ENCODE results near the gene KIF3C.
"Not testable (repeated sequence)": the region's sequence is repeated elsewhere in the genome, so short reads cannot be mapped to it uniquely, and the experiment has no call there.

The KIF3C gene

GRCh38 chr2:25976983-25977741 is 5.1 kb downstream of the KIF3C start:
- Histone ChIP-seq H3K9ac (ENCODE audit: low read length) (no peak overlapping the region), H3K4me1 (ENCODE audit: control insufficient read depth, insufficient read depth, low read length) (peaks cover 3% of the 10 kb centered on the region), H3K27ac (ENCODE audit: low read depth, low read length) (no peak overlapping the region), H3K4me3 (ENCODE audit: low read length) (no peak overlapping the region), H3K36me3 (ENCODE audit: control insufficient read depth, insufficient read depth, low read length) (no peaks in the 10 kb centered on the region), H3K27me3 (ENCODE audit: control insufficient read depth, insufficient read depth, low read length) (no peaks in the 10 kb centered on the region)

GRCh38 chr2:25972049-25972823 is 10.1 kb downstream of the KIF3C start:
- Histone ChIP-seq H3K27ac (ENCODE audit: low read depth, low read length) (no peak overlapping the region), H3K4me1 (ENCODE audit: control insufficient read depth, insufficient read depth, low read length) (no peaks in the 10 kb centered on the region), H3K9ac (ENCODE audit: low read length) (no peak overlapping the region)

DNA sequence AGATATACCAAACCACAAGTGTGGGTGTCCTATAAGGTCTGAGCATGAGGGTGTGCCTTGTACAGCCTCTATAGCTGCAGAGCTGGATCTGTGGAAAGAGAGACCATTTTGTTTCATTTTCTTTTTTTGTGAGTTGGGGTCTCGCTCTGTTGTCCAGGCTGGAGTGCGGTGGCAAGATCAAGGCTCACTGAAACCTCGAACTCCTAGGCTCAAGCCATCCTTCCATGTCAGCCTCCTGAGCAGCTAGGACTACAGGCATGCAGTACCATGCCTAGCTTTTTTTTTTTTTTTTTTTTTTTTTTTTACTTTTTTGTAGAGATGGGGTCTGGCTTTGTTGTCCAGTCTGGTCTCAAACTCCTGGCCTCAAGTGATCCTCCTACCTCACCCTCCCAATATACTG is 10.7 kb downstream of the KIF3C start:
- no peak overlapping the region for H3K27ac ChIP-seq (ENCODE audit: low read depth, low read length)
- H3K36me3 ChIP-seq (ENCODE audit: control insufficient read depth, insufficient read depth, low read length): peaks cover 2% of the 10 kb centered on the region
- no peaks in the 10 kb centered on the region for H3K27me3 ChIP-seq (ENCODE audit: control insufficient read depth, insufficient read depth, low read length)
- no peak overlapping the region for H3K4me3 ChIP-seq (ENCODE audit: low read length)
- H3K4me1 ChIP-seq (ENCODE audit: control insufficient read depth, insufficient read depth, low read length): no peaks in the 10 kb centered on the region
- no peak overlapping the region for H3K9ac ChIP-seq (ENCODE audit: low read length)

More at GRCh38 chr2:25972049-25972823, 10.1 kb downstream of the KIF3C start:
- Histone ChIP-seq H3K27me3 (ENCODE audit: control insufficient read depth, insufficient read depth, low read length) (no peaks in the 10 kb centered on the region), H3K36me3 (ENCODE audit: control insufficient read depth, insufficient read depth, low read length) (peaks cover 2% of the 10 kb centered on the region), H3K4me3 (ENCODE audit: low read length) (no peak overlapping the region)

DNA sequence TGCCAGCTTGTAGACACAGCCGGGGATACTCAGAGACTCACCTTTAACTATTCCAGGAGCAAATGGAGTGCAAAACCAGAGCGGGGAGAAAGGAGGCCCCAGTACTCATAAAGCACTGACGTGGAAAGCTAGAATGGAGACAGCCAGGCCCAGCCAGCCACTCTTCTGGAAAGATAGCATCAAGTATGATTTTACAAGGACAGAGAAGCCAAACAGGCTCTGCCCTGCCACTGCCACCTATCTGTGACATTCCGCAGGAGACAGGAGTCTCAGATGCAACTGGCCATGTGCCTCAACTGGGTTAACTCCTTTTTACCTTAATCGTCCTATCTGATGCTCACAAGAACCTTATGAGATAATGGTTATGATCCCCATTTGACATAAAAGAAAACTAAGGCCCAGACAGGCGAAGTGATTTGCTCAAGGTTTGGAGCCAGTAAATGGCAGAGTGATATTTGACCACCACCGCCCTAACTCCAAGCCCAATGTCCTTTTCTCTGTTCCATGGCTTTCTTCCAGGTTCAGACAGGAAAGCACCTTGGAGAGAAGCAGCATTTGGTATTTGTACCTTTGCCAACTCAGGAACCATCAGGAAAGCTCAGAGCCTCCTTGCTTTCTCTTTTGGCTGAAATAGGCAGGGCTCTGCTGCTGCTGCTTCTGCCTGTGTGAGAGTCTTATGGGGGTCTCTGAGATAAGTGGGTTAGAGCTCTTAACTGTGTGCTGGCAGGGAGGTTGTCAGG is 15.6 kb downstream of the KIF3C start:
- Histone ChIP-seq H3K36me3 (ENCODE audit: control insufficient read depth, insufficient read depth, low read length) (peaks cover 2% of the 10 kb centered on the region), H3K4me3 (ENCODE audit: low read length) (no peak overlapping the region), H3K9ac (ENCODE audit: low read length) (no peak overlapping the region), H3K27me3 (ENCODE audit: control insufficient read depth, insufficient read depth, low read length) (no peaks in the 10 kb centered on the region), H3K4me1 (ENCODE audit: control insufficient read depth, insufficient read depth, low read length) (no peaks in the 10 kb centered on the region), H3K27ac (ENCODE audit: low read depth, low read length) (no peak overlapping the region)

GRCh38 chr2:25964891-25965290 is 17.4 kb downstream of the KIF3C start:
- Histone ChIP-seq H3K4me3 (ENCODE audit: low read length) (no peak overlapping the region), H3K27me3 (ENCODE audit: control insufficient read depth, insufficient read depth, low read length) (no peaks in the 10 kb centered on the region), H3K4me1 (ENCODE audit: control insufficient read depth, insufficient read depth, low read length) (no peaks in the 10 kb centered on the region), H3K9ac (ENCODE audit: low read length) (no peak overlapping the region), H3K36me3 (ENCODE audit: control insufficient read depth, insufficient read depth, low read length) (no peaks in the 10 kb centered on the region), H3K27ac (ENCODE audit: low read depth, low read length) (no peak overlapping the region)

- no peaks in the 10 kb centered on the region for H3K27me3 ChIP-seq (ENCODE audit: control insufficient read depth, insufficient read depth, low read length)
- H3K36me3 ChIP-seq (ENCODE audit: control insufficient read depth, insufficient read depth, low read length): no peaks in the 10 kb centered on the region
- no peaks in the 10 kb centered on the region for H3K4me1 ChIP-seq (ENCODE audit: control insufficient read depth, insufficient read depth, low read length)
- H3K9ac ChIP-seq (ENCODE audit: low read length): no peak overlapping the region
- H3K4me3 ChIP-seq (ENCODE audit: low read length): no peak overlapping the region
- H3K27ac ChIP-seq (ENCODE audit: low read depth, low read length): no peak overlapping the region
Observed at GRCh38 chr2:25960920-25961319, 21.4 kb downstream of the KIF3C start.

GRCh38 chr2:25960396-25960795 is 21.9 kb downstream of the KIF3C start:
- Histone ChIP-seq H3K9ac (ENCODE audit: low read length) (no peak overlapping the region), H3K36me3 (ENCODE audit: control insufficient read depth, insufficient read depth, low read length) (no peaks in the 10 kb centered on the region), H3K27ac (ENCODE audit: low read depth, low read length) (no peak overlapping the region), H3K27me3 (ENCODE audit: control insufficient read depth, insufficient read depth, low read length) (no peaks in the 10 kb centered on the region), H3K4me3 (ENCODE audit: low read length) (no peak overlapping the region), H3K4me1 (ENCODE audit: control insufficient read depth, insufficient read depth, low read length) (no peaks in the 10 kb centered on the region)

GRCh38 chr2:25958611-25959010 is 23.7 kb downstream of the KIF3C start:
- H3K27ac ChIP-seq (ENCODE audit: low read depth, low read length); H3K4me3 ChIP-seq (ENCODE audit: low read length); H3K27me3 ChIP-seq (ENCODE audit: control insufficient read depth, insufficient read depth, low read length); H3K4me1 ChIP-seq (ENCODE audit: control insufficient read depth, insufficient read depth, low read length); H3K36me3 ChIP-seq (ENCODE audit: control insufficient read depth, insufficient read depth, low read length); H3K9ac ChIP-seq (ENCODE audit: low read length): not testable (repeated sequence)

- no peak overlapping the region for H3K4me3 ChIP-seq (ENCODE audit: low read length)
- H3K27ac ChIP-seq (ENCODE audit: low read depth, low read length): no peak overlapping the region
Observed at GRCh38 chr2:25957743-25958142, 24.6 kb downstream of the KIF3C start.

DNA sequence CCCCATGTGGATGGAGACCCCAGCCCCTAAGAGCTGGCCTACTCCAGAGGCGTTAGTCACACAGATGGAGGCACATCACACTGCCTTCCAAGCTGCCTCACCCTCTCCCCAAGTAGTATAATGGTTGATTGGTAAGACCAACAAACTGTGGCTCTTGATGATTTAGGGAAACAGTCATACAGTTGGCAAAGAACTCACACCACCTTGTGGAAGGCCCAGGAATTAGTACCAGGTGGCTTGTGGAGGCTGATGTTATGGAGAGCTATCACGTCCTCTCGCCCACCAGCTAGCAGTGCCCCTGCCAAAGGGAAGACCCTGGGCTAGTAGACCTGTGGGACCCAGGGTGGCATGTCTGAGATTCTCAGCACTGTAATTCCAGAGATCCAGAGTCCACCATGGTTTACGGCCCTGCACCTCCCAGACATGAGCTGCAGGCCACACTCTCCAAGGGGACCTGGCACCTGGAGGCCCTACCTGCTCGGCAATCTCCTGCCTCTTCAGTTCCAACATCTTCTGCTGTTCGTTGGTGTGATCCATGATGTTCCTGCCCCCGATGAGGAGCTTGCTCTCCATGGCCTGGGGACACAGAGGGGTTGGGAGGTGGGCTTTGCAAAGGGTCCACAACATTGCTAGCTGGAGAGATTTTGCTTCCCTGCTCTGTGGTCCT is 26.3 kb downstream of the KIF3C start:
- H3K27me3 ChIP-seq (ENCODE audit: control insufficient read depth, insufficient read depth, low read length): no peaks in the 10 kb centered on the region
- H3K9ac ChIP-seq (ENCODE audit: low read length): no peak overlapping the region
- H3K27ac ChIP-seq (ENCODE audit: low read depth, low read length): no peak overlapping the region
- H3K4me1 ChIP-seq (ENCODE audit: control insufficient read depth, insufficient read depth, low read length): no peaks in the 10 kb centered on the region
- H3K36me3 ChIP-seq (ENCODE audit: control insufficient read depth, insufficient read depth, low read length): no peaks in the 10 kb centered on the region
- no peak overlapping the region for H3K4me3 ChIP-seq (ENCODE audit: low read length)

More at GRCh38 chr2:25957743-25958142, 24.6 kb downstream of the KIF3C start:
- Histone ChIP-seq H3K36me3 (ENCODE audit: control insufficient read depth, insufficient read depth, low read length) (no peaks in the 10 kb centered on the region), H3K9ac (ENCODE audit: low read length) (no peak overlapping the region), H3K4me1 (ENCODE audit: control insufficient read depth, insufficient read depth, low read length) (no peaks in the 10 kb centered on the region), H3K27me3 (ENCODE audit: control insufficient read depth, insufficient read depth, low read length) (no peaks in the 10 kb centered on the region)

DNA sequence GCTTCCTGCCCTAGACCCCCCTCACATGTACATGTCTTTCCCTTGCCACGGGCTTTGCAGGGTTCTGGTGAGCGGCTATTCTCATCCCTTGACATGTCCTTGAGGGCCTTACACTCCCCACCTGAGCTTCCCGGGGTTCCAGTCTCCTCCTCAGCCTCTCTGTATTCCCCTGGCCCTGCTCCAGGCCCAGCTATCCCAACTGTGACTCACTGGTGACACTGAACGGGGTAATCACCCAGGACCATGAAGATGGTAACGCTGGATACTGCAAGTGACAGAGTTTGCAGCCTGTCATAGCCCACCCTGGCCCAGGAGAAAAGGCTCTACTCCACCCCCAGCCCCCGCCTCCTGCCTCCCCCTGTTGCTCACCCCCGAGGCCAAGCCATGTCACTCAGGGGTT is 27.3 kb downstream of the KIF3C start:
- no peak overlapping the region for H3K27ac ChIP-seq (ENCODE audit: low read depth, low read length)
- no peaks in the 10 kb centered on the region for H3K27me3 ChIP-seq (ENCODE audit: control insufficient read depth, insufficient read depth, low read length)

DNA sequence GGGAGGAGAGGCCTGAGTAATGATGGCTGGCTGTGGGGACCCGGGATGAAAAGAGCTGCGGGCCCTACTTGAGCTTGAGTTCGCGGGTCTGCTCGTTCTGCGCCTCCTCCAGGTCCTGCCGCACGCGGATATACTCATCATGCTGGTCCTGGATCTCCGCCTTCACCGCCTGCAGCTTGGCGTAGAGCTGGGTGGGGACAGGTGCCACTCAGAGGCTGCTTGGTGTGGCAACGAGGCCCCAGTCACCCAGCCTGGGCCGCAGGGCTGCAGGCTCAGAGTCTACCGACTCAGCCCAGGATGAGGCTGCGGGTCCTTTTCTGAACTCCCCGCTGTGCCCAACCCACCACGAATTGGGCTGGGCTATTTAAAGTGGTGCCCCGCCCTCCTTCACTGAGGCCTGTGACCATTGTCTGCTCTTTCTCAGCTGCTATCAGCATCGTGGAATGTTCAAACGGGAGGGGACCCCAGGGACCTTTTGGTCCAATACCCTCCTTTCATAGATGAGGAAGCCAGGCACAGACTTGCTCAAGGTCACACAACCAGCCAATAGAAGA is 28.0 kb downstream of the KIF3C start:
- no peak overlapping the region for H3K4me3 ChIP-seq (ENCODE audit: low read length)
- no peak overlapping the region for H3K9ac ChIP-seq (ENCODE audit: low read length)
- H3K27ac ChIP-seq (ENCODE audit: low read depth, low read length): no peak overlapping the region
- no peaks in the 10 kb centered on the region for H3K4me1 ChIP-seq (ENCODE audit: control insufficient read depth, insufficient read depth, low read length)
- H3K36me3 ChIP-seq (ENCODE audit: control insufficient read depth, insufficient read depth, low read length): no peaks in the 10 kb centered on the region
- H3K27me3 ChIP-seq (ENCODE audit: control insufficient read depth, insufficient read depth, low read length): no peaks in the 10 kb centered on the region

More for the DNA sequence above, 27.3 kb downstream of the KIF3C start:
- Histone ChIP-seq H3K36me3 (ENCODE audit: control insufficient read depth, insufficient read depth, low read length) (no peaks in the 10 kb centered on the region), H3K4me3 (ENCODE audit: low read length) (no peak overlapping the region), H3K9ac (ENCODE audit: low read length) (no peak overlapping the region), H3K4me1 (ENCODE audit: control insufficient read depth, insufficient read depth, low read length) (no peaks in the 10 kb centered on the region)

All from rectal smooth muscle tissue (tissue), 1 donor.